Esophagus muscularis mucosa (tissue), 4 donors: ENCODE measurements around the gene ABCA2.

Experiments
- EP300 ChIP-seq: sonication (generic); formaldehyde crosslinking; IDR thresholded peaks from one replicate; pipeline ENCODE4 v1.6.1; 2017; ENCODE audit warnings: antibody characterized with exemption
- POLR2A ChIP-seq: fragments of 450-650 bp; IDR thresholded peaks from one replicate; pipeline ENCODE4 v1.6.1; 2017; ENCODE audit warnings: antibody characterized with exemption, moderate library complexity, mild to moderate bottlenecking, low read depth
- POLR2AphosphoS5 ChIP-seq, 2 donors: sonication (generic); formaldehyde crosslinking; IDR thresholded peaks; one replicate each; pipeline ENCODE4 v1.6.1; 2017; ENCODE audit warnings: antibody characterized with exemption in 2 of 2
- TF ChIP-seq, protein P1 (sequence below), 3 experiments: fragments of 200-600 bp in 2 of 3; fragments of 450-650 bp in 1 of 3; sonication (generic) in 2 of 3; IDR thresholded peaks; one replicate each; pipeline ENCODE4 v1.5.1; 2017 to 2019; ENCODE audit warnings: antibody characterized with exemption in 3 of 3, mild to moderate bottlenecking in 2 of 3, moderate library complexity in 1 of 3

DNA sequence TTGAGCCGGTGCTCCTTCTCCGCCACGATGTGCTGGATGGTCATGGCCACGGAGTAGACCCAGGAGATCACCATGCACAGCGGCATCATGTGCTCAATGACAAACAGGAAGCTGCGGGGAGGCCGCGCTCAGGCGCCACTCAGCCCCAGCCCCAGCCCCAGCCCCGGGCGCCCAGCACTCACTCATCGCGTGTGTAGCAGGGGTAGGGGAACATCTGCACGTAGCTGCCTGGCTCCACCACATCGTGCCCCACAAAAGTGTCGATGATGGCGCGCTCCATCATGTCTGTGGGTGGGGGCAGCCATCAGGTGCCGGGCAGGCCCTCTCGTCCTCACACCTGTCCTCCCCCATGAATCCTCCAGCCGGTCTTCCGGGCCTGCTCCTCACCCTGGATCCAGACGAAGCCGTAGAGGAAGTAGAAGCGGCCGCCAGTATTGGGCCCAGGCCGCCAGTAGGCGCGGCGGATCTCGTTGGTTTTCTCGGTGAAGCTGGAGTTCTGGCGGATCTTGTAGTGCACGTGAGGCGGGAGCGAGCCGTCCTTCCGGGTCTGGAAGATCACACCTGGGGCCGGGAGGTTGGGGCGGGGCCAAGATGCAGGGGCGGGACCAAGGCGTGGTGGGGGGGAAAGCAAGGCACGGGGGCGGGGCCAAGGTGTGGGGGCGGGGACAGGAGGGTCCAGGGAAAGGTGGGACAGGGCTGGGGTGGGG, 10.1 kb downstream of the ABCA2 start:
- TF ChIP-seq, protein P1, sequence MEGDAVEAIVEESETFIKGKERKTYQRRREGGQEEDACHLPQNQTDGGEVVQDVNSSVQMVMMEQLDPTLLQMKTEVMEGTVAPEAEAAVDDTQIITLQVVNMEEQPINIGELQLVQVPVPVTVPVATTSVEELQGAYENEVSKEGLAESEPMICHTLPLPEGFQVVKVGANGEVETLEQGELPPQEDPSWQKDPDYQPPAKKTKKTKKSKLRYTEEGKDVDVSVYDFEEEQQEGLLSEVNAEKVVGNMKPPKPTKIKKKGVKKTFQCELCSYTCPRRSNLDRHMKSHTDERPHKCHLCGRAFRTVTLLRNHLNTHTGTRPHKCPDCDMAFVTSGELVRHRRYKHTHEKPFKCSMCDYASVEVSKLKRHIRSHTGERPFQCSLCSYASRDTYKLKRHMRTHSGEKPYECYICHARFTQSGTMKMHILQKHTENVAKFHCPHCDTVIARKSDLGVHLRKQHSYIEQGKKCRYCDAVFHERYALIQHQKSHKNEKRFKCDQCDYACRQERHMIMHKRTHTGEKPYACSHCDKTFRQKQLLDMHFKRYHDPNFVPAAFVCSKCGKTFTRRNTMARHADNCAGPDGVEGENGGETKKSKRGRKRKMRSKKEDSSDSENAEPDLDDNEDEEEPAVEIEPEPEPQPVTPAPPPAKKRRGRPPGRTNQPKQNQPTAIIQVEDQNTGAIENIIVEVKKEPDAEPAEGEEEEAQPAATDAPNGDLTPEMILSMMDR (IDR thresholded peaks at IDR 0.05) = no peak
- TF ChIP-seq POLR2A (no peak), POLR2AphosphoS5 (IDR thresholded peaks at IDR 0.05) (no peak), EP300 (no peak)
